GM12878 (cell line): ENCODE results near the gene HERC2. TPM values are rescaled to one million over a fixed set of nuclear protein-coding genes. Genes with fewer than 3 reads are reported as not detected.

ENCODE experiments used
- ATAC-seq: fragments of 200-7000 bp; cut with Tn5 transposase; 3 replicates; pipeline ENCODE4 v1.9.1; 2020; ENCODE audit warnings: mild to moderate bottlenecking, moderate library complexity
- BruUV-seq: library from RNA; stranded (reverse); fragments of 400-500 nt; replicated peaks from 2 replicates; lab custom pipeline; 2021; lab: Mats Ljungman, UMichigan
- CTCF ChIA-PET: fragments of 300-600 bp; sonication (Branson Sonifier 250); formaldehyde crosslinking; extraction: SDS; loops from one replicate; lab custom pipeline; 2021; ENCODE audit warnings: inconsistent platforms; lab: Yijun Ruan, JAX
- POLR2A ChIA-PET: fragments of 350-600 bp; formaldehyde crosslinking; extraction: SDS; loops from one replicate; lab custom pipeline; 2021; ENCODE audit warnings: inconsistent platforms; lab: Charles Lee
- RAD21 ChIA-PET: fragments of 300-600 bp; sonication (Branson Sonifier 250); formaldehyde crosslinking; loops from one replicate; lab custom pipeline; 2023; ENCODE audit warnings: antibody characterized with exemption; ENCODE audit not compliant: unreplicated experiment; lab: Charles Lee
- SMC1A ChIA-PET: fragments of 300-600 bp; sonication (Branson Sonifier 250); formaldehyde crosslinking; loops from one replicate; lab custom pipeline; 2023; ENCODE audit not compliant: unreplicated experiment, uncharacterized antibody; lab: Charles Lee
- DNase-seq: peaks from one replicate; pipeline ENCODE4 v3.0.0-alpha.2; 2011; ENCODE audit warnings: low read depth, low spot score
- FAIRE-seq: peaks from 3 replicates; lab custom pipeline; 2011; peaks lifted over from hg19 to GRCh38; lab: Jason Lieb, UNC
- H2AFZ ChIP-seq: 2 replicates; pipeline ENCODE4 v1.6.0; 2011; ENCODE audit warnings: low read depth, low read length, control low read depth; ENCODE audit not compliant: control insufficient read depth
- H3K27ac ChIP-seq: 2 replicates; pipeline ENCODE4 v1.5.1; 2011; ENCODE audit warnings: control low read depth; ENCODE audit not compliant: control insufficient read depth, insufficient read depth
- H3K27me3 ChIP-seq, 2 experiments: replicated peaks in 1 of 2; 2 replicates each; pipeline versions ENCODE4 v1.6.0 to v1.6.1; 2011; ENCODE audit warnings: low read length in 1 of 2; ENCODE audit not compliant: control insufficient read depth in 2 of 2, insufficient read depth in 2 of 2
- H3K36me3 ChIP-seq, 2 experiments: 2 replicates each; pipeline ENCODE4 v1.5.1; 2011; ENCODE audit warnings: low read length in 1 of 2; ENCODE audit not compliant: control insufficient read depth in 2 of 2, insufficient read depth in 2 of 2
- H3K4me1 ChIP-seq: 2 replicates; pipeline ENCODE4 v1.6.1; 2011; ENCODE audit warnings: mild to moderate bottlenecking, low read length, moderate library complexity, mixed read lengths; ENCODE audit not compliant: control insufficient read depth, insufficient read depth
- H3K4me2 ChIP-seq: 2 replicates; pipeline ENCODE4 v1.6.0; 2011; ENCODE audit warnings: control low read depth; ENCODE audit not compliant: control insufficient read depth, insufficient read depth
- H3K4me3 ChIP-seq: fragments of 200-600 bp; sonication (generic); 2 replicates; pipeline ENCODE4 v1.5.1; 2016
- H3K79me2 ChIP-seq: 2 replicates; pipeline ENCODE4 v1.6.0; 2011; ENCODE audit warnings: low read length; ENCODE audit not compliant: control insufficient read depth, insufficient read depth
- H3K9ac ChIP-seq: 2 replicates; pipeline ENCODE4 v1.8.0; 2011; ENCODE audit warnings: low read length, control low read depth, mixed read lengths; ENCODE audit not compliant: control insufficient read depth, insufficient read depth
- H3K9me3 ChIP-seq: replicated peaks from 3 replicates; pipeline ENCODE4 v1.5.1; 2011; ENCODE audit warnings: mild to moderate bottlenecking, low read length; ENCODE audit not compliant: control insufficient read depth, insufficient read depth
- H4K20me1 ChIP-seq: 2 replicates; pipeline ENCODE4 v1.6.0; 2011; ENCODE audit not compliant: control insufficient read depth, insufficient read depth
- CHD4 ChIP-seq: fragments of 200-600 bp; sonication (generic); IDR thresholded peaks from 2 replicates; pipeline ENCODE4 v1.6.1; 2016; ENCODE audit warnings: mild to moderate bottlenecking
- NFYA ChIP-seq: IDR thresholded peaks from 2 replicates; pipeline ENCODE4 v1.6.1; 2011; ENCODE audit warnings: low read depth, mild to moderate bottlenecking, low read length, improper control_type of control experiment, borderline replicate concordance
- POLR2AphosphoS2 ChIP-seq: IDR thresholded peaks from 2 replicates; pipeline ENCODE4 v1.6.1; 2011; ENCODE audit warnings: low read depth, mild to moderate bottlenecking, low read length, improper control_type of control experiment, moderate library complexity
- SMC3 ChIP-seq: IDR thresholded peaks from 2 replicates; pipeline ENCODE4 v1.6.1; 2011; ENCODE audit warnings: low read length, improper control_type of control experiment, borderline replicate concordance
- SUZ12 ChIP-seq: fragments of 200-600 bp; sonication (generic); IDR thresholded peaks from one replicate; pipeline ENCODE4 v1.6.1; 2018; ENCODE audit warnings: antibody characterized with exemption, mild to moderate bottlenecking; ENCODE audit not compliant: unreplicated experiment
- WGBS: methylation state at CpG from one replicate; pipeline ENCODE4 v1.1.6; 2016; ENCODE audit warnings: low lambda C conversion rate; ENCODE audit not compliant: insufficient replicate concordance, insufficient coverage; ENCODE audit errors: missing lambda C conversion rate; 5-methylcytosine and 5-hydroxymethylcytosine counted together
- in situ Hi-C: fragments of 300-500 bp; cut with MboI; formaldehyde crosslinking; loops from 9 replicates; pipeline ENCODE4 v1.14.3; 2018; ENCODE audit warnings: mixed read lengths
- intact Hi-C: fragments of 100-400 bp; cut with micrococcal nuclease; formaldehyde crosslinking; loops from one replicate; pipeline ENCODE4 v1.14.2; 2022; ENCODE audit not compliant: unreplicated experiment
- polyA plus RNA-seq, 11 experiments: library from polyadenylated mRNA; depleted of rRNA in 4 of 11; unstranded in 6 of 11; stranded (reverse) in 5 of 11; fragments of >200 nt; fragmentation: Nextera tagmentation in 4 of 11; fragmentation: Illumina TruSeq in 1 of 11; extraction: Ambion mirVana in 4 of 11; extraction: Trizol in 1 of 11; gene quantifications; 1 replicate in 1 of 11; 2 replicates in 10 of 11; pipeline versions ENCODE4 v1.2.1 to v1.2.3, GENCODE V29; 2011 to 2016; ENCODE audit warnings: inconsistent platforms in 2 of 11, missing spikeins in 2 of 11, low read depth in 1 of 11
- total RNA-seq, 4 experiments: library from RNA; depleted of rRNA in 3 of 4; stranded (reverse); fragments of >200 nt in 3 of 4; fragmentation: Illumina TruSeq in 1 of 4; extraction: Trizol in 1 of 4; gene quantifications; 2 replicates each; pipeline versions ENCODE4 v1.2.1 to v1.2.3, GENCODE V29; 2013 to 2021

HERC2 gene
- total and polyA plus RNA-seq, 10 of the 15 experiments (the other 5 are each of a cell fraction or from before 2014, with no cell fraction given), result 6.1 to 39.0 (median 24.0) TPM

- Histone ChIP-seq H3K4me2 (peak overlapping the region; percentile 93), H2AFZ (no peak overlapping the region), H3K27me3 (peaks cover 19 to 20% of the 10 kb centered on the region in 2 experiments), H3K4me3 (peak overlapping the region; percentile 68; the same call in 1 of the 2 replicates), H3K36me3 (no peaks in the 10 kb centered on the region), H3K4me1 (peaks cover 6% of the 10 kb centered on the region), H3K9ac (no peak overlapping the region)
- 6% methylated on average over 62 of the region's 76 CpGs for WGBS
- intact Hi-C loops, result no loop called here
- POLR2A ChIA-PET, result no interaction called here
- ATAC-seq, result 0 out of 3 replicates have a peak, but pooled peaks have one; percentile 10
- no TSS peak for BruUV-seq
- SMC1A ChIA-PET, result no interaction called here
- TF ChIP-seq SUZ12 (peak; percentile 21), SMC3 (no peak), CHD4 (no peak), POLR2AphosphoS2 (no peak), NFYA (no peak)
- TF ChIP-seq, all 136 proteins: peak for 1
- ChIA-PET RAD21 (no interaction called here), CTCF (no interaction called here)
- no peak for DNase-seq
- Histone ChIP-seq H3K27ac (no peak overlapping the region), H4K20me1 (no peaks in the 10 kb centered on the region), H3K9me3 (no peaks in the 10 kb centered on the region; the same call in 2 of the 3 replicates), H3K79me2 (no peaks in the 10 kb centered on the region)
- in situ Hi-C loops, result no loop called here
- FAIRE-seq, result no peak
Observed at GRCh38 chr15:28094732-28095521, 227.1 kb downstream of the HERC2 start.
